K562 (cell line): Measurements from ENCODE around the gene GCHFR. TPM values are rescaled to one million over a fixed set of nuclear protein-coding genes. Genes with fewer than 3 reads are reported as not detected.
A peak's percentile ranks its signal among the peaks of the same experiment; 100 is the strongest.

ENCODE experiments used
- ARHGAP35 ChIP-seq: fragments of 450-650 bp; IDR thresholded peaks from 2 replicates; pipeline ENCODE4 v1.6.1; 2018; ENCODE audit not compliant: partially characterized antibody
- CEBPG ChIP-seq, 3 experiments: fragments of 200-800 bp in 1 of 3; sonication (Bioruptor generic) in 1 of 3; sonication (generic) in 1 of 3; formaldehyde crosslinking in 1 of 3; IDR thresholded peaks in 2 of 3; conservative IDR thresholded peaks in 1 of 3; 2 replicates each; pipeline versions ENCODE4 v1.6.1 to v1.8.0; 2016 to 2022; ENCODE audit warnings: missing compliant biosample characterization in 2 of 3, missing genetic modification characterization in 2 of 3, mild to moderate bottlenecking in 1 of 3, missing genetic modification reagents in 1 of 3
- CHCHD3 ChIP-seq: fragments of 250-450 bp; sonication (Bioruptor Pico); IDR thresholded peaks from 2 replicates; pipeline ENCODE4 v2.1.2; 2022; ENCODE audit warnings: mild to moderate bottlenecking
- CHD1 ChIP-seq: fragments of 200-600 bp; sonication (generic); IDR thresholded peaks from one replicate; pipeline ENCODE4 v1.6.1; 2012; ENCODE audit warnings: mild to moderate bottlenecking, moderate library complexity, low read length, inconsistent platforms
- ELF4 ChIP-seq: fragments of 450-650 bp; formaldehyde crosslinking; IDR thresholded peaks from 2 replicates; pipeline ENCODE4 v1.4.0; 2022; ENCODE audit warnings: missing genetic modification characterization
- FOXK2 ChIP-seq, 2 experiments: fragments of 450-650 bp; IDR thresholded peaks in 1 of 2; conservative IDR thresholded peaks in 1 of 2; 2 replicates each; pipeline ENCODE4 v1.6.1; 2016; ENCODE audit warnings: low read depth in 2 of 2, mild to moderate bottlenecking in 1 of 2
- JUND ChIP-seq, 2 experiments: IDR thresholded peaks; 2 replicates in 1 of 2; 3 replicates in 1 of 2; pipeline ENCODE4 v1.6.1; 2011; ENCODE audit warnings: borderline replicate concordance in 2 of 2, low read depth in 2 of 2, low read length in 2 of 2, improper control_type of control experiment in 1 of 2, missing biosample characterization in 1 of 2, missing genetic modification characterization in 1 of 2, missing genetic modification reagents in 1 of 2
- MCM5 ChIP-seq: fragments of 450-650 bp; IDR thresholded peaks from 2 replicates; pipeline ENCODE4 v1.6.1; 2016; ENCODE audit warnings: low read depth
- SRF ChIP-seq, 2 experiments: fragments of 250-450, 450-650 bp in 1 of 2; sonication (Bioruptor Pico) in 1 of 2; sonication (generic) in 1 of 2; formaldehyde crosslinking; IDR thresholded peaks; 2 replicates each; pipeline versions ENCODE4 v1.5.0 to v1.5.1; 2020 to 2022; ENCODE audit warnings: mild to moderate bottlenecking in 1 of 2, missing genetic modification reagents in 1 of 2
- U2AF1 ChIP-seq: fragments of 200-400 bp; formaldehyde crosslinking; optimal IDR thresholded peaks from 2 replicates; pipeline ENCODE3; 2017; ENCODE audit warnings: mild to moderate bottlenecking, low read depth, low read length, moderate library complexity
- ZNF175 ChIP-seq: fragments of 200-800 bp; sonication (Bioruptor generic); IDR thresholded peaks from 2 replicates; pipeline ENCODE4 v1.6.1; 2016; ENCODE audit warnings: low read depth, mild to moderate bottlenecking, missing genetic modification characterization, missing compliant biosample characterization
- polyA plus RNA-seq, 8 experiments: library from polyadenylated mRNA; depleted of rRNA in 4 of 8; stranded (reverse) in 5 of 8; unstranded in 3 of 8; fragments of >200 nt; fragmentation: Nextera tagmentation in 2 of 8; fragmentation: Illumina TruSeq in 1 of 8; extraction: Ambion mirVana in 2 of 8; extraction: Trizol in 1 of 8; gene quantifications; 2 replicates each; pipeline versions ENCODE4 v1.2.1 to v1.2.3, GENCODE V29; 2011 to 2014; ENCODE audit warnings: inconsistent platforms in 1 of 8, missing spikeins in 1 of 8
- total RNA-seq, 7 experiments: library from RNA; depleted of rRNA in 6 of 7; stranded (reverse); fragments of >200 nt in 6 of 7; fragmentation: Illumina TruSeq in 2 of 7; extraction: Trizol in 2 of 7; gene quantifications; 2 replicates each; pipeline versions ENCODE4 v1.2.1 to v1.2.3, GENCODE V29; 2011 to 2021; ENCODE audit warnings: low replicate concordance in 1 of 7
- TF ChIP-seq, protein P1 (sequence below): fragments of 250-450 bp; sonication (Bioruptor Pico); IDR thresholded peaks from 2 replicates; pipeline ENCODE4 v1.5.1; 2021; ENCODE audit warnings: mild to moderate bottlenecking
- TF ChIP-seq, protein P2 (sequence below): sonication (generic); formaldehyde crosslinking; IDR thresholded peaks from 2 replicates; pipeline ENCODE4 v1.8.1; 2023; ENCODE audit warnings: mild to moderate bottlenecking, missing genetic modification reagents
- TF ChIP-seq, protein P3 (sequence below): IDR thresholded peaks from 2 replicates; pipeline ENCODE4 v1.6.1; 2016; ENCODE audit warnings: missing genetic modification characterization, missing compliant biosample characterization
- TF ChIP-seq, protein P4 (sequence below): fragments of 450-650 bp; IDR thresholded peaks from 2 replicates; pipeline ENCODE4 v1.6.1; 2016; ENCODE audit warnings: mild to moderate bottlenecking
- TF ChIP-seq, protein P5 (sequence below): fragments of 450-650 bp; IDR thresholded peaks from 2 replicates; pipeline ENCODE4 v1.6.1; 2016; ENCODE audit warnings: missing biosample characterization, missing genetic modification characterization

The GCHFR gene
- total and polyA plus RNA-seq, 9 of the 15 experiments (the other 6 are each of a cell fraction or from before 2014, with no cell fraction given) = 8.7 to 83.5 (median 20.8) TPM

DNA sequence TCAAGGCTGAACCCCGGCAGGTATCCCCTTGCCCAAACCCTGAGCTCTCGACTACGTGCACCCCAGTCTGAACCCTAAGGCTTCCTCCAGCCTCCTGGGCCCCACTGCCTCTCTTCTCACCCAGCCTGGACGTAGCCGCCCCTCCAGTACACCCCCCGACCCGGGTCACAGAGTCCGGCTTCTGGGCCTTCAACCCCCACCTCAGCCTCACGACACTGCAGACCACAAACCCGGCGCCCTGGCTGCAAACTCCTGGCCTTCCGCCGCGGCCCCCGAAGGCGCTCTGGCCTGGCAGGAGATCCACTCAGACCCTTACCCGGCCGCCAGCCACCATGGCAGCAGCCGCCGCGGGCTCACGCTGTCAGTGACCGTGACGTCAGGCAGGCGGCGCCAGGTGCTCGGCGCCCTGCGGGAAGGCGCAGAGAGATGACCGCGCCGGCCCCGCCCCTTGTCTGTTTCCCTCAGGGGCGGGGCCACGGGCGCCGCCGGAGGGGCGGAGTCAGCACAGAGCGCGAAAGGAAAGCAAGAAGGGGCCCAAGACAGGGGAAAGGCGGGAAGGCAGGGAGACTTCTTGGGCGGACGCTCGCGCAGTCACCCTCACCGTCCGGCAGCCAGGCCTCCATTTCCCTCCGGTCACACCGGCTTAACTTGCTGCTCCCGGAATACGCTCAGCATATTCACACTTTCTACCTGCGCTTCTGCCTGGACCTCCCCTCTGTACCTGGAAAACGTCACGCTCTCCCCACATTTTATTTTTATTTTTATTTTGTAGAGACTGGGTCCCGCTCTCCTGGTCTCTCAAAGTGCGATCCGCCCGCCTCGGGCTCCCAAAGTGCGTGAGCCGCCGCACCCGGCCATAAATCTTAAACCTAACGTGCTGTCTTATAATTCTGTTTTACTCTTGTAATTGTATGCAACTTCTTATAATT lies 8.7 kb upstream of the GCHFR start, which contains the start of gene RMDN3 (continued):
- TF ChIP-seq CEBPG (CRISPR knock-in tag; IDR thresholded peaks at IDR 0.05) = no peak
- TF ChIP-seq CEBPG (tag; conservative IDR thresholded peaks at IDR 0.05 in 1 of 2, IDR thresholded peaks at IDR 0.05 in 1 of 2) = no peak
- no peak for TF ChIP-seq ELF4 (CRISPR knock-in tag)
- no peak for TF ChIP-seq ARHGAP35
- TF ChIP-seq, protein P1, sequence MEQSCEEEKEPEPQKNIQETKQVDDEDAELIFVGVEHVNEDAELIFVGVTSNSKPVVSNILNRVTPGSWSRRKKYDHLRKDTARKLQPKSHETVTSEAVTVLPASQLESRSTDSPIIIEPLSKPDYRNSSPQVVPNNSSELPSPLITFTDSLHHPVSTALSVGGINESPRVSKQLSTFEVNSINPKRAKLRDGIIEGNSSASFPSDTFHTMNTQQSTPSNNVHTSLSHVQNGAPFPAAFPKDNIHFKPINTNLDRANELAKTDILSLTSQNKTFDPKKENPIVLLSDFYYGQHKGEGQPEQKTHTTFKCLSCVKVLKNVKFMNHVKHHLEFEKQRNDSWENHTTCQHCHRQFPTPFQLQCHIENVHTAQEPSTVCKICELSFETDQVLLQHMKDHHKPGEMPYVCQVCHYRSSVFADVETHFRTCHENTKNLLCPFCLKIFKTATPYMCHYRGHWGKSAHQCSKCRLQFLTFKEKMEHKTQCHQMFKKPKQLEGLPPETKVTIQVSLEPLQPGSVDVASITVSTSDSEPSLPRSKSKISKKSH (CRISPR knock-in tag) = no peak
- TF ChIP-seq SRF (CRISPR knock-in tag; IDR thresholded peaks at IDR 0.05) = no peak
- no peak for TF ChIP-seq CHCHD3 (CRISPR knock-in tag)
- peak; percentile 73 to 82; a peak in 3 of 4 replicates for TF ChIP-seq FOXK2 (conservative IDR thresholded peaks at IDR 0.05 in 1 of 2, IDR thresholded peaks at IDR 0.05 in 1 of 2; ENCODE audit: low read depth in 2 of 2)
- TF ChIP-seq, protein P2, sequence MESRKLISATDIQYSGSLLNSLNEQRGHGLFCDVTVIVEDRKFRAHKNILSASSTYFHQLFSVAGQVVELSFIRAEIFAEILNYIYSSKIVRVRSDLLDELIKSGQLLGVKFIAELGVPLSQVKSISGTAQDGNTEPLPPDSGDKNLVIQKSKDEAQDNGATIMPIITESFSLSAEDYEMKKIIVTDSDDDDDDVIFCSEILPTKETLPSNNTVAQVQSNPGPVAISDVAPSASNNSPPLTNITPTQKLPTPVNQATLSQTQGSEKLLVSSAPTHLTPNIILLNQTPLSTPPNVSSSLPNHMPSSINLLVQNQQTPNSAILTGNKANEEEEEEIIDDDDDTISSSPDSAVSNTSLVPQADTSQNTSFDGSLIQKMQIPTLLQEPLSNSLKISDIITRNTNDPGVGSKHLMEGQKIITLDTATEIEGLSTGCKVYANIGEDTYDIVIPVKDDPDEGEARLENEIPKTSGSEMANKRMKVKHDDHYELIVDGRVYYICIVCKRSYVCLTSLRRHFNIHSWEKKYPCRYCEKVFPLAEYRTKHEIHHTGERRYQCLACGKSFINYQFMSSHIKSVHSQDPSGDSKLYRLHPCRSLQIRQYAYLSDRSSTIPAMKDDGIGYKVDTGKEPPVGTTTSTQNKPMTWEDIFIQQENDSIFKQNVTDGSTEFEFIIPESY (CRISPR knock-in tag) = no peak
- TF ChIP-seq, protein P3, sequence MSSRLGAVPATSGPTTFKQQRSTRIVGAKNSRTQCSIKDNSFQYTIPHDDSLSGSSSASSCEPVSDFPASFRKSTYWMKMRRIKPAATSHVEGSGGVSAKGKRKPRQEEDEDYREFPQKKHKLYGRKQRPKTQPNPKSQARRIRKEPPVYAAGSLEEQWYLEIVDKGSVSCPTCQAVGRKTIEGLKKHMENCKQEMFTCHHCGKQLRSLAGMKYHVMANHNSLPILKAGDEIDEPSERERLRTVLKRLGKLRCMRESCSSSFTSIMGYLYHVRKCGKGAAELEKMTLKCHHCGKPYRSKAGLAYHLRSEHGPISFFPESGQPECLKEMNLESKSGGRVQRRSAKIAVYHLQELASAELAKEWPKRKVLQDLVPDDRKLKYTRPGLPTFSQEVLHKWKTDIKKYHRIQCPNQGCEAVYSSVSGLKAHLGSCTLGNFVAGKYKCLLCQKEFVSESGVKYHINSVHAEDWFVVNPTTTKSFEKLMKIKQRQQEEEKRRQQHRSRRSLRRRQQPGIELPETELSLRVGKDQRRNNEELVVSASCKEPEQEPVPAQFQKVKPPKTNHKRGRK (tag) = no peak
- no peak; the same call in 1 of the 2 replicates for TF ChIP-seq ZNF175 (CRISPR knock-in tag)
- TF ChIP-seq, protein P4, sequence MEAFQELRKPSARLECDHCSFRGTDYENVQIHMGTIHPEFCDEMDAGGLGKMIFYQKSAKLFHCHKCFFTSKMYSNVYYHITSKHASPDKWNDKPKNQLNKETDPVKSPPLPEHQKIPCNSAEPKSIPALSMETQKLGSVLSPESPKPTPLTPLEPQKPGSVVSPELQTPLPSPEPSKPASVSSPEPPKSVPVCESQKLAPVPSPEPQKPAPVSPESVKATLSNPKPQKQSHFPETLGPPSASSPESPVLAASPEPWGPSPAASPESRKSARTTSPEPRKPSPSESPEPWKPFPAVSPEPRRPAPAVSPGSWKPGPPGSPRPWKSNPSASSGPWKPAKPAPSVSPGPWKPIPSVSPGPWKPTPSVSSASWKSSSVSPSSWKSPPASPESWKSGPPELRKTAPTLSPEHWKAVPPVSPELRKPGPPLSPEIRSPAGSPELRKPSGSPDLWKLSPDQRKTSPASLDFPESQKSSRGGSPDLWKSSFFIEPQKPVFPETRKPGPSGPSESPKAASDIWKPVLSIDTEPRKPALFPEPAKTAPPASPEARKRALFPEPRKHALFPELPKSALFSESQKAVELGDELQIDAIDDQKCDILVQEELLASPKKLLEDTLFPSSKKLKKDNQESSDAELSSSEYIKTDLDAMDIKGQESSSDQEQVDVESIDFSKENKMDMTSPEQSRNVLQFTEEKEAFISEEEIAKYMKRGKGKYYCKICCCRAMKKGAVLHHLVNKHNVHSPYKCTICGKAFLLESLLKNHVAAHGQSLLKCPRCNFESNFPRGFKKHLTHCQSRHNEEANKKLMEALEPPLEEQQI = no peak
- peak; percentile 78 for TF ChIP-seq JUND (IDR thresholded peaks at IDR 0.05; ENCODE audit: borderline replicate concordance, low read depth, low read length)
- no peak; the same call in 2 of the 3 replicates for TF ChIP-seq JUND (tag; IDR thresholded peaks at IDR 0.05; ENCODE audit: borderline replicate concordance, low read depth, low read length)
- TF ChIP-seq, protein P5, sequence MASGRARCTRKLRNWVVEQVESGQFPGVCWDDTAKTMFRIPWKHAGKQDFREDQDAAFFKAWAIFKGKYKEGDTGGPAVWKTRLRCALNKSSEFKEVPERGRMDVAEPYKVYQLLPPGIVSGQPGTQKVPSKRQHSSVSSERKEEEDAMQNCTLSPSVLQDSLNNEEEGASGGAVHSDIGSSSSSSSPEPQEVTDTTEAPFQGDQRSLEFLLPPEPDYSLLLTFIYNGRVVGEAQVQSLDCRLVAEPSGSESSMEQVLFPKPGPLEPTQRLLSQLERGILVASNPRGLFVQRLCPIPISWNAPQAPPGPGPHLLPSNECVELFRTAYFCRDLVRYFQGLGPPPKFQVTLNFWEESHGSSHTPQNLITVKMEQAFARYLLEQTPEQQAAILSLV = no peak
- no peak for TF ChIP-seq MCM5
- peak; percentile 80 for TF ChIP-seq CHD1
- TF ChIP-seq U2AF1 = peak; percentile 51
